K562 (cell line): ENCODE results near the gene LRRC3. TPM values are rescaled to one million over a fixed set of nuclear protein-coding genes. Genes with fewer than 3 reads are reported as not detected.

Experiments used
- ATAC-seq: fragments of 200-7000 bp; cut with Tn5 transposase; 3 replicates; pipeline ENCODE4 v1.9.1; 2020; ENCODE audit warnings: moderate library complexity
- BruUV-seq: library from RNA; stranded (reverse); fragments of 400-500 nt; replicated peaks from 2 replicates; lab custom pipeline; 2021; lab: Mats Ljungman, UMichigan
- CTCF ChIA-PET: fragments of 300-600 bp; formaldehyde crosslinking; extraction: SDS; loops from one replicate; lab custom pipeline; 2021; ENCODE audit warnings: low intra/inter-chr PET ratio; lab: Yijun Ruan, JAX
- POLR2A ChIA-PET: fragments of 300-600, 350-650 bp; sonication (Branson Sonifier 250); formaldehyde crosslinking; extraction: SDS; loops from one replicate; lab custom pipeline; 2021; ENCODE audit warnings: antibody characterized with exemption, inconsistent platforms; lab: Yijun Ruan, JAX
- DNase-seq, 4 experiments: peaks; one replicate each; pipeline versions ENCODE4 v3.0.0 to v3.0.0-alpha.2; 2011 to 2018; ENCODE audit warnings: low spot score in 3 of 4, mixed read lengths in 3 of 4; ENCODE audit errors: extremely low read depth in 1 of 4
- FAIRE-seq: peaks from 2 replicates; lab custom pipeline; 2011; peaks lifted over from hg19 to GRCh38; lab: Jason Lieb, UNC
- H2AFZ ChIP-seq: 2 replicates; pipeline ENCODE4 v1.6.0; 2011; ENCODE audit warnings: low read depth, low read length, control low read depth, inconsistent platforms
- H3K27ac ChIP-seq: fragments of 200-600 bp; 3 replicates; pipeline ENCODE4 v1.8.0; 2011; ENCODE audit warnings: low read depth, mild to moderate bottlenecking, control low read depth, inconsistent platforms, low read length, moderate library complexity, mixed read lengths; ENCODE audit errors: extremely low read depth
- H3K27me3 ChIP-seq, 2 experiments: fragments of 300-600 bp in 1 of 2; 2 replicates in 1 of 2; 3 replicates in 1 of 2; pipeline versions ENCODE4 v1.6.0 to v1.8.0; 2011; ENCODE audit warnings: inconsistent platforms in 2 of 2, low read length in 2 of 2, mild to moderate bottlenecking in 1 of 2, mixed read lengths in 1 of 2, moderate library complexity in 1 of 2; ENCODE audit not compliant: control insufficient read depth in 2 of 2, insufficient read depth in 2 of 2
- H3K36me3 ChIP-seq: fragments of 300-600 bp; 3 replicates; pipeline ENCODE4 v1.8.0; 2011; ENCODE audit warnings: mild to moderate bottlenecking, low read length, inconsistent platforms; ENCODE audit not compliant: control insufficient read depth, insufficient read depth
- H3K4me1 ChIP-seq, 2 experiments: fragments of 200-600 bp in 1 of 2; replicated peaks in 1 of 2; 2 replicates in 1 of 2; 3 replicates in 1 of 2; pipeline versions ENCODE4 v1.5.1 to v1.8.0; 2011; ENCODE audit warnings: inconsistent platforms in 2 of 2, low read length in 2 of 2, mild to moderate bottlenecking in 1 of 2, mixed read lengths in 1 of 2, moderate library complexity in 1 of 2; ENCODE audit not compliant: control insufficient read depth in 2 of 2, insufficient read depth in 2 of 2
- H3K4me2 ChIP-seq: 2 replicates; pipeline ENCODE4 v1.6.1; 2011; ENCODE audit warnings: low read length, control low read depth, inconsistent platforms, mixed read lengths; ENCODE audit not compliant: insufficient read depth
- H3K4me3 ChIP-seq: fragments of 200-600 bp; sonication (generic), shearing (Covaris generic); 2 replicates; pipeline ENCODE4 v1.5.1; 2016; ENCODE audit warnings: control low read depth, inconsistent platforms
- H3K79me2 ChIP-seq: fragments of 200-600 bp; 3 replicates; pipeline ENCODE4 v1.8.0; 2011; ENCODE audit warnings: low read length, inconsistent platforms; ENCODE audit not compliant: control insufficient read depth, insufficient read depth
- H3K9ac ChIP-seq, 2 experiments: 2 replicates each; pipeline versions ENCODE4 v1.6.0 to v1.6.1; 2011; ENCODE audit warnings: low read depth in 2 of 2, low read length in 2 of 2, control low read depth in 1 of 2, inconsistent platforms in 1 of 2, mild to moderate bottlenecking in 1 of 2, mixed read lengths in 1 of 2; ENCODE audit not compliant: insufficient read depth in 1 of 2
- H3K9me1 ChIP-seq: one replicate; pipeline ENCODE4 v1.6.0; 2011; ENCODE audit warnings: inconsistent platforms, mild to moderate bottlenecking, low read length, moderate library complexity; ENCODE audit not compliant: control insufficient read depth, insufficient read depth
- H3K9me3 ChIP-seq: replicated peaks from 2 replicates; pipeline ENCODE4 v1.5.1; 2011; ENCODE audit warnings: low read depth, low read length, inconsistent platforms; ENCODE audit not compliant: control insufficient read depth, insufficient read depth
- H4K20me1 ChIP-seq: replicated peaks from 2 replicates; pipeline ENCODE4 v1.6.1; 2011; ENCODE audit warnings: low read length, inconsistent platforms, mixed read lengths; ENCODE audit not compliant: control insufficient read depth, insufficient read depth
- ETV5 ChIP-seq: sonication (generic); formaldehyde crosslinking; IDR thresholded peaks from 2 replicates; pipeline ENCODE4 v1.4.0; 2020; ENCODE audit warnings: low read depth, mild to moderate bottlenecking, missing genetic modification reagents
- SMAD1 ChIP-seq: fragments of 150-350 bp; IDR thresholded peaks from 2 replicates; pipeline ENCODE4 v1.6.1; 2014; ENCODE audit warnings: low read length, low read depth; ENCODE audit not compliant: partially characterized antibody
- USF1 ChIP-seq: sonication (generic); formaldehyde crosslinking; IDR thresholded peaks from 2 replicates; pipeline ENCODE4 v1.9.0; 2022; ENCODE audit warnings: mild to moderate bottlenecking, missing genetic modification reagents
- ZNF133 ChIP-seq: fragments of 250-450 bp; sonication (Bioruptor Pico); IDR thresholded peaks from 2 replicates; pipeline ENCODE4 v1.4.0; 2020; ENCODE audit warnings: mild to moderate bottlenecking
- ZNF592 ChIP-seq: fragments of 450-650 bp; IDR thresholded peaks from 2 replicates; pipeline ENCODE4 v1.6.1; 2017; ENCODE audit warnings: antibody characterized with exemption, mild to moderate bottlenecking
- WGBS: fragments of 100-300 bp; shearing (Covaris generic); methylation state at CpG from one replicate; pipeline ENCODE4 v1.1.6; 2016; ENCODE audit warnings: low coverage, mixed read lengths; ENCODE audit not compliant: insufficient coverage; ENCODE audit errors: missing lambda C conversion rate; 5-methylcytosine and 5-hydroxymethylcytosine counted together
- in situ Hi-C: fragments of 300-500 bp; cut with MboI; formaldehyde crosslinking; loops from 4 replicates; pipeline ENCODE4 v1.15.0; 2018; ENCODE audit warnings: inconsistent platforms, mixed read lengths
- intact Hi-C: fragments of 100-400 bp; cut with micrococcal nuclease; formaldehyde crosslinking; loops from 2 replicates; pipeline ENCODE4 v1.14.2; 2022
- polyA plus RNA-seq, 8 experiments: library from polyadenylated mRNA; depleted of rRNA in 4 of 8; stranded (reverse) in 5 of 8; unstranded in 3 of 8; fragments of >200 nt; fragmentation: Nextera tagmentation in 2 of 8; fragmentation: Illumina TruSeq in 1 of 8; extraction: Ambion mirVana in 2 of 8; extraction: Trizol in 1 of 8; gene quantifications; 2 replicates each; pipeline versions ENCODE4 v1.2.1 to v1.2.3, GENCODE V29; 2011 to 2014; ENCODE audit warnings: inconsistent platforms in 1 of 8, missing spikeins in 1 of 8
- total RNA-seq, 7 experiments: library from RNA; depleted of rRNA in 6 of 7; stranded (reverse); fragments of >200 nt in 6 of 7; fragmentation: Illumina TruSeq in 2 of 7; extraction: Trizol in 2 of 7; gene quantifications; 2 replicates each; pipeline versions ENCODE4 v1.2.1 to v1.2.3, GENCODE V29; 2011 to 2021; ENCODE audit warnings: low replicate concordance in 1 of 7

The LRRC3 gene
- total and polyA plus RNA-seq, 9 of the 15 experiments (the other 6 are each of a cell fraction or from before 2014, with no cell fraction given) = 0.04 TPM; not detected in 7

- ATAC-seq = no peak
- Histone ChIP-seq H3K9ac (peak overlapping the region in 1 of 2 experiments; percentile 43; a peak in 1 of 4 replicates), H3K4me3 (no peak overlapping the region), H3K4me1 (peaks cover 0 to 9% of the 10 kb centered on the region in 2 experiments; a peak in 2 of 5 replicates), H3K36me3 (no peaks in the 10 kb centered on the region), H2AFZ (no peak overlapping the region), H3K27ac (no peak overlapping the region), H3K27me3 (peaks cover 13 to 38% of the 10 kb centered on the region in 2 experiments; a peak in 4 of 5 replicates), H3K4me2 (no peak overlapping the region), H3K9me3 (no peaks in the 10 kb centered on the region), H4K20me1 (no peaks in the 10 kb centered on the region), H3K9me1 (no peaks in the 10 kb centered on the region), H3K79me2 (no peaks in the 10 kb centered on the region)
- intact Hi-C loops (no loop called here), in situ Hi-C loops (no loop called here)
- TF ChIP-seq ZNF592 (no peak), SMAD1 (no peak), USF1 (peak; percentile 29; the same call in 1 of the 2 replicates), ZNF133 (CRISPR knock-in tag) (no peak), ETV5 (no peak)
- 3% methylated on average over 16 of the region's 16 CpGs for WGBS
- ChIA-PET POLR2A (interaction anchor here (0.5 to 1.2 kb wide), 2 partner anchors 11 to 281 kb away, joined by 3 to 4 read pairs; no protein-coding TSS in a partner anchor), CTCF (no interaction called here)
- no peak for DNase-seq
- no peak for FAIRE-seq
- no TSS peak for BruUV-seq
These were observed 23.0 kb downstream of the LRRC3 start for GRCh38 chr21:44478124-44478800.
